Measurements from ENCODE around the gene PHYKPL.
"Not testable (repeated sequence)": the region's sequence is repeated elsewhere in the genome, so short reads cannot be mapped to it uniquely, and the experiment has no call there.

The PHYKPL gene

DNA sequence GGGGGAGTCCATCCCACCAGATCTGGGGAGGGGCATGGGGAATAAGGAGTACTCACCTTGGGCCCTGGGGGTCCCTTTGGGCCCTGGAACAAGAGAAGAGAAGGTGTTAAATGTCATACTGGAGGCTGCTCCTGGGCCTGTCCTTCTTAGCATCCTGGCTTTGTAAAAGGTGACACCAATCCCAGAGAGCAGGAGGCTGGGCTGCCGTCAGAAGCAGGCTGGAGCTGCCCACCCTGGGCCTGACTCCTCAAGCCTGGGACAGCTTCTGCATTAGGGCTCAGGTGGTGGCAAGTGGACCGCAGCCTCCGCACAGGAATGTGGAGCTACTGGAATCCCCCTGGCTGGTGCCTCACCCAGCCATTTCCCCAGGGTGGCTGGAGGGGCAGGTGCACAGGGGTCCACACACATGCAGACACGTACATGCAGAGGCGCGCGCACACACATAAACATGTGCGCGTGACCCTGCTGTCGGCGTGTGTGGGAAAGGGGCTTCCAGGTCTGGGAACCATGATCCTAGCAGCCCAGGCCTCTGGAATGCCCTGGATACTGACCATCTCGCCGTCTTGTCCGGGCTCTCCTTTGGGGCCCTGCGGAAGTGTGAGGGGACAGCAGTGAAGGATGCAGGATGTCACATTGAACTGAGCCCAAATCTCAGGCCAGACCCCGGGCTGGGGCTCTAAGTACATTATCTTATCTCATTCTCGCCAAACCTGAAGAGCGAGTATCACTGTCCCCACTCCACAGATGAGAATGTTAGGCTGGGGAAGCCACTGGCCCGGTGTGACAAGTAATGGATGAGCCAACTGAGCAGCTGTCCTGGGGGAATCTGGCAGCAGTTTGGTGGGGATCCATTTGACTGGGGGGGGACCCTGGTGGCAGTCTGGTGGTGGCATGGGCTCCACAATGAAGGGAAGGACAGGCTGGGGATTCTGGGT lies 29.3 kb upstream of the PHYKPL start:
- DNase-seq = no peak

DNA sequence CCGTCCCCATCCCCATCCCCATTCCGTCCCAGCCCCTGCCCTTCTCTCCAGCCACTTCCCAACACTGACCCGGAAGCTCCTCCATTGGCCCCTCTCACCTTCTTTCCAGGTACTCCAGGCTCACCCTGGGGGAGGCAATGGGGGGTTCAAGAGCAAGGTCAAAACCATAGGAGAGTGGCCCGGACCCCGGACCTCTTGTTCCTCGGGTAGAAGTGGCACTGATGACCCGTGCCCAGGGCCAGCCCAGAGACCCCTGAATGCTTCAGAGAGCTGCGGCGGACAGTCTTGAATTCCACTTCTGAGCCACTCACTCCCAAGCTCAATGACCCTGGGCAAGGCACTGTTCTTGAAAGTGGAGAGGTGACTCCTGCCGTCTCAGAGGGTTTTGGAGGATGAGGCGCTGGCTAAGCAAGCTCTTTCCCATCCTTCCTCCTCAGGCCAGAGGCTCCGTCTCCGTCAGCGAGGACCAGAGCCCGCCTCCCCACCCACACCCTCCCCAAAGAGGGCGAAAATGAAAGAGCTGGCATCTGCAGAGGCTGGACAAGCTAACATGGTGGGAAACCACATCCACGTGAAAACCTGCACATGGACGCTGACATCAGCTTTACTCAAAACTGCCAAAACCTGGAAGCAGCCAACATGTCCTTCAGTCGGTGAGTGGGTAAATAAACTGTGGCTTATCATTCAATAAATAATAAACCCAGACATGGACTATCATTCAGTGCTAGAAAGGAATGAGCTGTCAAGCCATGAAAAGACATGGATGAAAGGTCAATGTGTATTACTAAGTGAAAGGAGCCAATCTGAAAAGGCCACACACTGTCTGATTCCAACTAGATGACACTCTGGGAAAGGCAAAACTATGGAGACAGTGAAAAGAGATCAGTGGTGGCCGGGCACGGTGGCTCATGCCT lies 27.3 kb upstream of the PHYKPL start:
- no peak for DNase-seq

DNA sequence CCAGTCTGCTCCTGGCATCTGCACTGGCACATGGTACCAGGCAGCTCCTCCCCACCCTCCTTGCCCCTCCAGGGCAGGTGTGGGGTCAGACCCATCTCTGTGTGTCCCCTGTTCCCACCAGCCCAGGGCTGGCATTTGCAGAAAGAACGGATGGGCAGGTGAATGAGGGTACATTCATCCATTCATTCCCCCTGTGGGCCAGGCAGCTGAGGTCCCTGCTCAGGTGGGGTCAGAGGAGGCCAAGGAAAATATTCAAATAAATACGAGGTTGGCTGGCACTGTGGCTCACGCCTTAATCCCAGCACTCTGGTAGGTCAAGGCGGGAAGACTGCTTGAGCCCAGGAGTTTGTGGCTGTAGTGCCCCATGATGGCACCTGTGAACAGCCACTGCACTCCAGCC lies 25.0 kb upstream of the PHYKPL start:
- DNase-seq = no peak

DNA sequence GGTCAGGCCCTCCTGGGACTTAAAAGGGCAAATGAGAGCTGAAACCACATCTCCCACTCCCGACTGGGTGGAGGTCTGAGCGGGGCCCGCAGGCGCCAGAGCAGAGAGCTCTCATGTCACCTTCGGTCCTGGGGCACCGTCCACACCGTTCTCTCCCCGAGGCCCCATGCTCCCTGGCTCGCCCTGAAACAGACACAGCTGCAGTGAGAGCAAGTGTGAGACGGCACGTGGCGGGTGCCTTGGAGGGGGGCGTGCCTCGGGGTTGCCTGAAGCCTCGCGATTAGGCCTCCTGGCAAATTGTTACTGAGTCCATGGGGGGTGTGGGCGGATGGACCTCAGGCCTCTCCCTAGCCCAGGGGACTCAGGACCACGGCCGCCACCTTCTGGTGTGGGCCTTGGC lies 24.1 kb upstream of the PHYKPL start:
- no peak for DNase-seq

DNA sequence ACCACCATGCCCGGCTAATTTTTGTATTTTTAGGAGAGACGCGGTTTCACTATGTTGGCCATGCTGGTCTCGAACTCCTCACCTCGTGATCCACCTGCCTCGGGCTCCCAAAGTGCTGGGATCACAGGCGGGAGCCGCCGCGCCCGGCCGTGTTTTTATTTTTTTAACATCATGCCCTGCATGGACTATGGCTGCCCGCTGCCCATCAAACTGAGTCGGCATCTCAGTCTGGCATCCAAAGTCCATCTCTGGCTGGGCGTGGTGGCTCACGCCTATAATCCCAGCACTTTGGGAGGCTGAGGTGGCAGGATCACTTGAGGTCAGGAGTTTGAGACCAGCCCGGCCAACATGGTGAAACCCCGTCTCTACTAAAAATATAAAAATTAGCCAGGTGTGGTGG lies 21.0 kb upstream of the PHYKPL start:
- DNase-seq = not testable (repeated sequence)

DNA sequence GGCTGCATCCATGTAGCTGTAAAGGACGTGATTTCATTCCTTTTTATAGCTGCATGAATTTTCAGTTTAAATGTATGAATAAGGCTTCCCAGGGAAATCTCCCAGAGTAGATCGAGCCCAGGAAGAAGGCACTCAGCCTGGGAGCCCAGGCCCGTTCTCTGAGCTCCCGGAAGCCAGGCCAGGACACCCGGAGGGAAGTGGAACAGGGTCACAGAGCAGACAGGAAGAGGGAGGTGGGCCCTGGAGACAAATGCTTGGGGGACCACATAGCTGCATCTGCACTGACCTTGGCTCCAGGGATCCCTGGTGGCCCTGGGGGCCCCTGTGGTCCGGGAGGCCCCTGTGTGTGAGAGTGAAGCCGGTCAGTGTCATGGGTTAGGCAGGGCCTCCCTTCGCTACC lies 19.7 kb upstream of the PHYKPL start:
- DNase-seq = no peak

DNA sequence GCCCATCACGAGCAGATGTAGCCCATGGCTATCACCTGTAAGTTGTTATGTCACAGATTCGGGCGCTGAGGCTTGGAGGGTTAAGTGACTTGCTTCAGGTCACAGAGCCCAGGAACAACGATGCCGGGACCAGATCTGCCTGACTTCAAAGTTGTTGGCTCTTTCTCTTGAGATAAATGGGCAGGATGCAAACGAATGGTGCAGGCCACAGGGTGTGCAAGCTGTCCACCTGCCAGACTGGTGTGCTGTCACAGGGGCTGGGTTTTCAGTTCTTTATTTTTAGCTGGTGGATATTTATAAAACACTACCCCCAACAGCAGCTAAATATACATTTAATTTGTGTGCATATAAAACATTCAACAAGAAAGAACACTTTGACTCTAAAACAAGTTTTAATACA lies 17.7 kb upstream of the PHYKPL start:
- no peak for DNase-seq

DNA sequence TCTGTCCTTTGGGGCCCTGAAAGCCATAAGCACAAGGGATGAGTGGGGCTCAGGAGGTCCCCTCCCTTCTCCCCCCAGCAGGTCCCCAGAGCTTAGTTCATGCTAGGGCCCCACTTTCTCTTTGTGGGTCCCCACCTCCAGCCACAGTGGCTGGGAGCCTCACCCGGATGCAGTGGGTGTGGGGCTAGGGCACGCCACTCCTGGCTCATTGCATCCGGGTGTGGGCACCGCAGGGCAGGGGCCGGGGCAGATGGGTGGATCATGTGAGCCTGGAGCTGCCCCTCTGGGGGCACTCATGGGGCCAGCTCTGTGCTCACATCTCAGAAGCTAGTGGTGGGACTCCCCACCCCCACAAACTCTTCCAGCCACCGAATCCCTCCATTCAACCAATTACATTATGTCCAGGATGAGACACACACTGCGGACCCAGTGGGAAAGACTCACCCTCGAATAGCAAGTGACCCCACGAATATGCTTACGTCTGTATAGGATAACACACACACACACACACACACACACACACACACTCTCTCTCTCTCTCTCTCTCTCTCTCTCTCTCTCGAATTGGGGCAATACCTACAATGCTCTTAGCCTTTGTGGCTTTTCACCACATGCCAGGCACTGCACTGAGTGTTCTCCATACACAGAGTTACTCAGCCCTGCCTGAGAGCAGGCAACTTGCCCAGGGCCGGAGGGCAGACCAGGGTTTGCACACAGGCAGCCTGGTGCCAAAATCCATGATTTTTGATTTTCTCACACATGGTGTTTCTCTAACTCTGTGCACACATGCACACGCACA lies 16.8 kb upstream of the PHYKPL start:
- no peak for DNase-seq

DNA sequence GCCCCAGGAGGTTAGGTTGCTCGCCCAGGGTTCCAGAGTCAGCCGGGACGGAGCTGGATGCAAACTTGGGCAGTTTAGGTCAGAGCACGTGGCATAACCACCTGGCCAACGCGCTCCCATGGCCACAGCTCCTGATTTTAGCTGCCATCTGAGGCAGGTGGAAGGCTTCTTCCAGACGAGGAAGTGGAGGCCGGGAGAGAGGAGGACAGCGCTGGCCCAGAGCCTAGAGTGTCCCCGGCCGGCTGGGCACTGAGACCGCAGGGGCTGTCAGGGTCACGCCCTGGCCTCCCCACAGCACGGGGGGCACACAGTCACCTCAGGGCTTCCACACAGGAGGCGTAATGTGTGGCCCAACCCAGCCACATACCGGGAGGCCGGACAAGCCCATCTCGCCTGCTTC lies 16.1 kb upstream of the PHYKPL start:
- DNase-seq = no peak

DNA sequence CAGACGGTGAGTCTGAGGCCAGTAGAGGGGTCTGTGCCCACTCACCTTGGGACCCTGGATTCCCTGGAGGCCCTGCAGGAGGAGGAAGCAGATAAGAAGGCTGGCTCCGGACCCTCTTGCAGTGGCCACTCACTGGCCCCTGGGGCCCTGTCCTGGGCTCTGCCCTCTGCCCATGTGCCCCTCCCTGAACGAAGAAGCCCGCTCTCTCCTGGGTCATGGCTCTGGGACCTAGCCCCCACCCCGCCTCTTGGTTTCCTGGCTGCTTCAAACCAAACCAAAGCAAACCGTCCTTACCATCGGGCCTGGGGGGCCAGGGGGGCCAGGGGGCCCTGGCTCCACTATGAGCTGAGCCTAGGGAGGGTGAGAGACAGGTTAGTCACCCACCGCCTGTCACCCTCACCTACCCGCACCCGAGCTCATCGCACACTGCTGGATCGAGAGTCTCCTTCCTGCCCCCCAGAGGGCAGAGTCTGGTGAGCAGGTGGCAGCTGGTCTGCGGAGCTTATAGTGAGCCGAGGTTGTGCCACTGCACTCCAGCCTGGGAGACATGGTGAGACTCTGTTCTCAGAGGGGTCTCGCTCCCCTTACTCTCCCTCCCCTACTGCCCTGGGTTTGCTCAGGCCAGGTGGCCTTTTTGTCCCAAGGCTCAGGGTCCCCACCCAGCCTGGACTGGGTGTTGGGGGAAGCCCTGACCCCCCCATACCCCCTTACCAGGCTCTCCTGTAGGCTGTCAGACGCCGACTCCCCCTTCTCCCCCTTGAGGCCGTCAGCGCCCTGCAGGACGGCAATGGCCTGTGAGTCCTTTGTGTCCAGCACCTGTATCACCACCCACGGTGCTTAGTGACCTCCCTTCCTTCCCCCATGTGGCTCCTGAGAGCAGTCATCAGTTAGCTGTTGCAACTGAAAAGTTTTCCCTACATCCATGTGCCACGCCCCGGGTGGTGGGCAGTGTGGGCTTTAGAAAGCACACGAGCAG lies 15.2 kb upstream of the PHYKPL start:
- DNase-seq = no peak

DNA sequence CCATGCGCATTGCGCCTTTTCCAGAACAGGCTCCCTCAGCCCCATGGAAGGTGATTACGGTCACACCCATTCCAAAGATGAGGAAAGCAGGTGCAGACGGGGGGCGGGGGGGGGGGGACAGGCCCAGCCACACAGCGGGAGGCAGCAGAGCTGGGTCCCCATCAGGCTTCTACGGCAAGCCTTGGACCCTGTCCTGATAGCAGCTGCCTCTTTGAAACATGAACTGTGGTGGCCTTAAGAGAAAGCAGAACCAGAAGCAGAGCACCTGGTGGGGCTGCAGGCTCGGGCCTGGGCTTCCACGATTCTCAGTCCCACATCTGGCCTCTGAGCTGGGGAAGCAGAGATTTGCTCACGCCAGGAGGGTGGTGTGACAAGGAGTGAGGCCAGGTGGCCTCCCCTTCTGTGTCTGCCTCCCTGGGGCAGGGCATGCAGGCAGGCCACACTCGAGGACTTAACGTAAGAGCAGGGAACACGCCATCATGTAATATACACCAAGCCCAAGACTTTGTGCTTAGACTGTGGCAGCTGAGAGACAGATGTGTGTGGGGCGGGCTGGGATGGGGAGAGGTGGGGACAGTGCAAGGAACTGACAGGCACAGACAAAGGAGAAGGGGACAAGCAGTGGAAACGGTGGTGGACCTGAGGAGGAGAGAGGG lies 14.2 kb upstream of the PHYKPL start:
- DNase-seq = no peak

DNA sequence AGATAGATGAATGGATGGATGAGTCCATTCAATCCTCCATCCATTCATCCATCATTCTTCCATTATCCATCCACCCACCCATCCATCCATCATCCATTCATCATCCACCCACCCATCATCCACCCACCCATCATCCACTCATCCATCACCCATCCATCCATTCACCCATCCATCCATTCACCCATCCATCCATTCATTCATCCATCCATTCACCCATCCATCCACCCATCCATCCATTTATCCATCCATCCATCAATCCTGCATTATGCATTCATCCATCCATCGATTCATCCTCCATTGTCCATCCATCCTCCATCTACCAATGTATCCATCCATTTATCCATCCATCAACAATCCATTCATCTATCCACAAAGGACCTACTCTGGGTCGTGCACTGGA lies 12.8 kb upstream of the PHYKPL start:
- DNase-seq = no peak

DNA sequence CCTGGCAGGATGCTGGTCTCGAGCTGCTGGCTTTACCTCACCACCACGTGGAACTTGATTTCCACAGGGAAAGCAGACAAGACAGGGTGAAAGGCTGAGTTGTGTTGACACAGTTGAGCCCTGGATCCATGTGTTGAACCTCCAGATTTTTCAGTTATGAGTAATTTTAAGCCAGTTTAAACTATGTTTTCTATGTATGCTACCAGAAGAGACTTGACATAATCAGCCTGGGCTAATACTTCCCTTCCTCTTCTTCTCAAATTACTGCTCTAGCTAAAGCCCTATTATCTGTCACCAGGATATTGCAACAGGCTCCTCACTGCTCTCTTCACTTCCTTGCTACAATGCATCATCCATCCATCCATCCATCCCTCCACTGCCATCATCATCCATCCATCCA lies 12.0 kb upstream of the PHYKPL start:
- no peak for DNase-seq

DNA sequence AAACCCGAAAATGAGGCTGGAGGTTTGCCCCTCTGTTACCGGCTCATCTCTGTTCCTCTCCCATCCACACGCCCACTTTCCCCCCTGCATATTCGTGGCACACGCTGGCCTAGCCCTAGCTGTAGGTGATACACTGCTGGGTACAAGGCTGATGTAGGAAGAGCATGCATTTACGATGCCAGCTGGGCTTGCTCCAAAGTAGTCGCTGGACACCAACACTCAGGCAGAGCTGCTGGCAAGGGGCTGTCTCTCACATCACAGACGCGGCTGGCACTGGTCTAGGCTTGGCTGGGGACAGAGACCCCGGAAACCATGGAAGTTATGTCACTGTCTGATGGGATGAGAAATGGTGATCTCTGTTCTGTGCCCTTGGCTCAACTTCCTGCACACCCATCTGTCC lies 9.8 kb upstream of the PHYKPL start:
- no peak for DNase-seq

DNA sequence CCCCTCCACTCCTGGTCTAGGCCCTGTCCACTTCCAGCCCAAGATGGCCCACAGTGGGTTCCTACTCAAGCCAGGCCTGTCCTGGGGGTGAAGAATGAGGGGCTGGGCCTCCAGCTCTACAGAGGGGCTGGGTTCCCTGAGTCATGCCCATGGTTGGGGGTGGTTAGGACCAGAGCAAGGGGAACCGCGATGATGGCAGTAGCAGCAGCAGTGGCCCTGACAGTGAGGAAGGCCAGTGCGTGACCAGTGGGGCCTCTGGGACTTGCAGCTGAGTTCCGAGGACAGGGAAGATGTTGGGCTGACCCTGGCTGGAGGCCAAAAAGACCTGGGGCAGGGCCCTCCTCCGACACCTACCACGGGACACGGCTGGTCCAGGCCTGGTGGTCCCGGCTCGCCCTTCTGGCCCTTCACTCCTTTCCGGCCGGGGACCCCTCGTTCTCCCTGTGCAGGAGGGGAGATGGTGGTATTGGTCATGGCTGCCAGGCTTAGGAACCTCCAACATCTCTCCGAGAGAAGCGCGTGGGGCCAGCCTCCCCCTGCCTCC lies 9.2 kb upstream of the PHYKPL start:
- DNase-seq = no peak

DNA sequence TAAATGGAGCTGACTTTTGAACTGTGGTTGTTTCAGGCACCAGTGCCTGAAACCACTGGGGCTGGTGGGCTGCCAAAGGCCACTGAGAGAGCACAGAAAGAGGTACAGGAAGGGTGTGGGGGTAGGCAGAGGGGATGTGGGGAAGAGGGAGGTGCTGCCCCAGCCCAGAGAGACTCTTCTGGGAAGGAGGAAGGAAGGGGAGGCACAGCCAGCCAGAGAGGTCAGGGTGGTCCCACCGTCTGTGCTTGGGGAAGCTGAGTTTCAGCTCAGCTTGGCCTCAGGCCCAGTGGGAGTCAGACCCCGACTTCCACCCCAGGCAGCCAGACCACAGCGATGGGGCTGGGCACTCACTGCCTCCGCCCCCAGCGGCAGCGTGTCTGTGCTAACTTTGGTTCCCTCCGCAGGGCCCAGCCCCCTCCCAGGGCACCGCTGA lies 8.6 kb upstream of the PHYKPL start:
- no peak for DNase-seq

DNA sequence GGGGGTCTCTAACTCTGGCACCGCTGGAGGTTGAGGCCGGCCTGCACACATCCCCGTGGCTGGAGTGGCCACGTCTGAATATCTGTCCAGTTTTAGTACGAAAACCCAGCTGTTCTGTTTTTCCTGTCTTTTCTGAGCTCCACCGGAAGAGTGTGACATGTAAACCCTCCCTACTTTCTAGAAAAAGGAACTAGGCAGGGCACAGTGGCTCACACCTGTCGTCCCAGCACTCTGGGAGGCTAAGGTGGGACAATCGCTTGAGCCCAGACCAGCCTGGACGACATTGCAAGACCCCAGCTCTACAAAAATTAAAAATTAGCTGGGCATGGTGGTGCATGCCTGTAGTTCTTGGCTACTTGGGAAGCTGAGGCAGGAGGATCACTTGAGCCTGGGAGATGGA lies 8.2 kb upstream of the PHYKPL start:
- no peak for DNase-seq

DNA sequence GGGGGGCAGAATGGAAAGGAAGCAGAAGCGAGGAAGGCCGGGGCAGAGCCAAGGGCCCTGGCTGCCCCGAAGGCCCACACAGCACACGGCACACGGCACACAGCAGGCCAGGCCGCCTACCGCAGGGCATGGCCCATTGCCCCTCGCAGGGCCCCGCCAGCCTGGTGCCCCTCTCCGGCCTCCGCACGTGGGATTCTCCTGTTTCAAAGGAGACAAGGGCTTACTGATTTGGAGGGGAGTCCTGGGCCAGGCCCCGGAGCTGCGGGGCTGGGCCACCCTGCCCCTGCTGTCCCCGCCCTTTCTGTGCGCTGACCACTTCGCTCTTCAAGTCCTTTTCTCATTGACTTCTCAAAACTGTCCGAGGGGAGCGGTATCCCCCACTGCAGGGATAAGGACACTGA lies 7.7 kb upstream of the PHYKPL start:
- DNase-seq = no peak

DNA sequence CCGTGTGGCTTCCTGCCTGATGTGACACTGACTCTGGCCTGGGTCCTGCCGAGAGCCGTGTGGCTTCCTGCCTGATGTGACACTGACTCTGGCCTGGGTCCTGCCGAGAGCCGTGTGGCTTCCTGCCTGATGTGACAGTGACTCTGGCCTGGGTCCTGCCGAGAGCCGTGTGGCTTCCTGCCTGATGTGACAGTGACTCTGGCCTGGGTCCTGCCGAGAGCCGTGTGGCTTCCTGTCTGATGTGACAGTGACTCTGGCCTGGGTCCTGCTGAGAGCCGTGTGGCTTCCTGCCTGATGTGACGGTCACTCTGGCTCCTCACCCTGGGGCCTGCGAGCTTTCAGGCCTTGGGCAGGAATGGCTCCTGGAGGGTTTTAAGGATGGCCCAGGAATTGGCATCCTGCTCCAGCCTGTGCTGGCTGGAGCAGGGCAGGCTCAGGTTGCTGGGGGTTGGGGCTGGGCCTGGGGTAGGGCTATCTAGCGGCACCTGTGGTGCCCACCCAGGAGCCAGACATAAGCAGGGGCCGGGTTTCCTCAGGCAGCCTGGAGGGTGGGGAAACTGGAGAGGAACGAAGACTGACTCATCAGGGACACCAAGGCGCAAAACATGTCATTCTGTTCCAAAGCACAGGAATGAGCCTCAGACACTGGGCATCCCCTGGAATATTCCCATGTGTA lies 7.2 kb upstream of the PHYKPL start:
- DNase-seq = not testable (repeated sequence)
